Measurements from ENCODE around the gene ZNF334. TPM values are rescaled to one million over a fixed set of nuclear protein-coding genes. Genes with fewer than 3 reads are reported as not detected.

Gene ZNF334
- total RNA-seq, 4 donors from 2014 or later, result 1.3 to 19.6 (median 5.8) TPM

DNA sequence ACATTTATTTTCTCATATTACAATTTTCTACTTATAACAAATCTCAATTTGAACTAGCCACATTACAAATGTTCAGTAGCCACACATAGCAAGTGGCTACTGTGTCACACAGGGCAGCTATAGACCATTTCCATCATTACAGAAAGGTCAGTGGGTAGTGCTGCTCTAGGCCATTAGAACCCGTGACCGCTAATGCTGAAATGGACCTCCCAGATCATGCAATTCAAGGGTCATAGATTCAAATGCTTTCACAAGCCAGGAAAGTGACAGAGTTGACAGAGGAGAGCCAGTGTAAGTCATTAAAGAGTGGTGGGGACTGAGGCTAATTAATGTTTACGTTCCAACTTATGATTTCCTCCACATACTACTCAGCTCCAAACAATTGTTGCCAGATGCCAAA lies 40.6 kb upstream of the ZNF334 start:
- no peak overlapping the region for H3K27ac ChIP-seq
- DNase-seq, result no peak
- H3K9me3 ChIP-seq, result no peaks in the 10 kb centered on the region
- H3K36me3 ChIP-seq, result no peaks in the 10 kb centered on the region
- no peak overlapping the region for H3K4me3 ChIP-seq
- H3K27me3 ChIP-seq, result no peaks in the 10 kb centered on the region
- TF ChIP-seq CTCF (IDR thresholded peaks at IDR 0.05) (no peak), POLR2A (IDR thresholded peaks at IDR 0.05) (no peak)
- intact Hi-C loops (cut with DNase I; ENCODE audit: low total_unique reads), result no loop called here
- no peaks in the 10 kb centered on the region for H3K4me1 ChIP-seq

- DNase-seq, result no peak
- Histone ChIP-seq H3K9me3 (no peaks in the 10 kb centered on the region), H3K27me3 (no peaks in the 10 kb centered on the region), H3K4me3 (no peak overlapping the region), H3K27ac (no peak overlapping the region), H3K36me3 (no peaks in the 10 kb centered on the region), H3K4me1 (no peaks in the 10 kb centered on the region)
- intact Hi-C loops (cut with DNase I; ENCODE audit: low total_unique reads), result no loop called here
- TF ChIP-seq CTCF (IDR thresholded peaks at IDR 0.05) (no peak), POLR2A (IDR thresholded peaks at IDR 0.05) (no peak)
Measured at GRCh38 chr20:46552460-46553420, 39.4 kb upstream of the ZNF334 start.

GRCh38 chr20:46551522-46552381 lies 38.4 kb upstream of the ZNF334 start:
- H3K4me1 ChIP-seq, result no peaks in the 10 kb centered on the region
- no peaks in the 10 kb centered on the region for H3K27me3 ChIP-seq
- H3K36me3 ChIP-seq, result no peaks in the 10 kb centered on the region
- H3K4me3 ChIP-seq, result no peak overlapping the region
- no peak for TF ChIP-seq CTCF (IDR thresholded peaks at IDR 0.05)
- intact Hi-C loops (cut with DNase I; ENCODE audit: low total_unique reads), result no loop called here
- no peaks in the 10 kb centered on the region for H3K9me3 ChIP-seq
- no peak overlapping the region for H3K27ac ChIP-seq
- DNase-seq, result no peak

DNA sequence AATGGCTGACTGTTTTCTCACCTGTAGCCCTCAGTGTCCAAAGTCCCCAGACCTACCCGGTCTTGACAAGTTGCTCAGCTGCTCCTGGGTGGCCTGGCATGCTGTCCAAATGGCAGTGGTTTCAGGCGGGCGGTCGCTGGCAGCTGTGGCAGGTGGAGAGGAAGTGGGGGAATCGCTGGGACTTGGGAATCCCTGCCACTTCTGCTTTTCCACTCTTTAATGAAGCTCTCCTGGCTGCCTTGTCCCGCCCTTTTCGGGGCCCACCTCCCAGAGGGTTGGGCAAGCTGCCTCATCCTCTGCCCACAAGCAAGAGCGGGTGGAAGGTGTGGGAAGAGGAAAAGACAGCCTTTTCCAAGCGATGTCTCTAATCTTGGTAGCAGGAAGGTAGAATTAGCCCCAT lies 37.1 kb upstream of the ZNF334 start, which contains the start of gene OCSTAMP:
TSS of gene OCSTAMP (minus strand) at position 194 of the 400 bp plus-strand sequence. CDS start at position 100, 94 bp downstream.
- TF ChIP-seq CTCF (IDR thresholded peaks at IDR 0.05), result no peak
- no peak for TF ChIP-seq POLR2A (IDR thresholded peaks at IDR 0.05)
- intact Hi-C loops (cut with DNase I; ENCODE audit: low total_unique reads), result no loop called here
- DNase-seq, result no peak
- no peaks in the 10 kb centered on the region for H3K27me3 ChIP-seq
- H3K9me3 ChIP-seq, result no peaks in the 10 kb centered on the region
- no peaks in the 10 kb centered on the region for H3K4me1 ChIP-seq
- no peak within 1 kb of the TSS for H3K27ac ChIP-seq
- H3K36me3 ChIP-seq, result no peaks in the 10 kb centered on the region
- H3K4me3 ChIP-seq, result no peak within 1 kb of the TSS

All from uterus (tissue), 4 donors.